Loucy (cell line): ENCODE measurements around the gene GPR6.

Experiments
- CTCF ChIP-seq: fragments of 200-600 bp; sonication (generic); conservative IDR thresholded peaks from 2 replicates; pipeline ENCODE4 v1.5.1; 2014; ENCODE audit warnings: mild to moderate bottlenecking, antibody characterized with exemption, low read length
- EZH2phosphoT487 ChIP-seq: fragments of 200-600 bp; IDR thresholded peaks from 2 replicates; pipeline ENCODE4 v1.6.1; 2018; ENCODE audit warnings: antibody characterized with exemption, mild to moderate bottlenecking, moderate library complexity, borderline replicate concordance

- TF ChIP-seq CTCF (no peak), EZH2phosphoT487 (no peak)
Observed at GRCh38 chr6:110017306-110017705, 39.2 kb downstream of the GPR6 start.
